GM12873 (cell line): Measurements from ENCODE around the gene MTNR1B.

Experiments
- TF ChIP-seq, protein P1 (sequence below): IDR thresholded peaks from 2 replicates; pipeline ENCODE4 v1.5.1; 2012; ENCODE audit warnings: low read depth, mild to moderate bottlenecking, moderate library complexity, low read length, control low read depth; ENCODE audit not compliant: insufficient read depth; ENCODE audit errors: missing control alignments

MTNR1B gene

DNA sequence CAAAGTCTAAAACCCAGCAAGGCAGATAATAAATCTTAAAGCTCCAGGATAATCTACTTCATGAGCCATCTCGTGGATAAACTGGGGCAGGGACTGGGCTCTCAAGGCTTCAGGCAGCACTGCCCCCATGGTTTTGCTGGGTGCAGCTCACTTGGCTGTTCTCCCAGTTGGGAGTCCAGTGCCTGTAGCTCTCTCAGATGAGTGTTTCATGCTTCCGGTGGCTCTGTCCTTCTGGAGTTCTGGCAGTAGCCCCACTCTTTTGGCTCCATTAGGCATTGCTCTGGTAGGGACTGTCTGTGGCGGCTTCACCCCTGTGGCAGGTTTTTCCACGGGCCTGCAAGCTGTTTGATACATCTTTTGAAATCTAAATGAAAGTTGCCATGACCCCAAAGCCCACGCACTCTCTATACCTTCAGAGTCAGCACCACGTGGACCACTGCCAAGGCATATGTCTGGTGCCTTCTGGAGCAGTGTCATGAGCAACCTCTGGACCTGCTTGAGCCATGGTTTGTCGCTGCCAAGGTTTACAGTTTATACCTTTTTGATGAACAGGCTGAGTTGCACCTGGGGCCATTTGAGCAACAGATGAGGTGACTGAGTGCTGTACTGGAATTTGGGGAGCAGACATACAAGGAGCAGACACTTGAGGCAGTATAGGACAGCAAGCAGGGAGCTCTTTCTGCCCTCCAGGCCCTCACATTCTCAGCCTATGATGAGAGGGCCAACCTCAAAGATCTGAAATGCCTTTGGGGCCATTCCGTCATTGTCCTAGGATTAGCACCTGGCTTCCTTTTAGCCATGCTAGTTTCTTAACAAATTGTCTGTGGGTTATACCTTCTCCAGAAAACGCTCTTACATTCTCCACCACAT, 48.6 kb downstream of the MTNR1B start:
- TF ChIP-seq, protein P1, sequence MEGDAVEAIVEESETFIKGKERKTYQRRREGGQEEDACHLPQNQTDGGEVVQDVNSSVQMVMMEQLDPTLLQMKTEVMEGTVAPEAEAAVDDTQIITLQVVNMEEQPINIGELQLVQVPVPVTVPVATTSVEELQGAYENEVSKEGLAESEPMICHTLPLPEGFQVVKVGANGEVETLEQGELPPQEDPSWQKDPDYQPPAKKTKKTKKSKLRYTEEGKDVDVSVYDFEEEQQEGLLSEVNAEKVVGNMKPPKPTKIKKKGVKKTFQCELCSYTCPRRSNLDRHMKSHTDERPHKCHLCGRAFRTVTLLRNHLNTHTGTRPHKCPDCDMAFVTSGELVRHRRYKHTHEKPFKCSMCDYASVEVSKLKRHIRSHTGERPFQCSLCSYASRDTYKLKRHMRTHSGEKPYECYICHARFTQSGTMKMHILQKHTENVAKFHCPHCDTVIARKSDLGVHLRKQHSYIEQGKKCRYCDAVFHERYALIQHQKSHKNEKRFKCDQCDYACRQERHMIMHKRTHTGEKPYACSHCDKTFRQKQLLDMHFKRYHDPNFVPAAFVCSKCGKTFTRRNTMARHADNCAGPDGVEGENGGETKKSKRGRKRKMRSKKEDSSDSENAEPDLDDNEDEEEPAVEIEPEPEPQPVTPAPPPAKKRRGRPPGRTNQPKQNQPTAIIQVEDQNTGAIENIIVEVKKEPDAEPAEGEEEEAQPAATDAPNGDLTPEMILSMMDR = no peak

DNA sequence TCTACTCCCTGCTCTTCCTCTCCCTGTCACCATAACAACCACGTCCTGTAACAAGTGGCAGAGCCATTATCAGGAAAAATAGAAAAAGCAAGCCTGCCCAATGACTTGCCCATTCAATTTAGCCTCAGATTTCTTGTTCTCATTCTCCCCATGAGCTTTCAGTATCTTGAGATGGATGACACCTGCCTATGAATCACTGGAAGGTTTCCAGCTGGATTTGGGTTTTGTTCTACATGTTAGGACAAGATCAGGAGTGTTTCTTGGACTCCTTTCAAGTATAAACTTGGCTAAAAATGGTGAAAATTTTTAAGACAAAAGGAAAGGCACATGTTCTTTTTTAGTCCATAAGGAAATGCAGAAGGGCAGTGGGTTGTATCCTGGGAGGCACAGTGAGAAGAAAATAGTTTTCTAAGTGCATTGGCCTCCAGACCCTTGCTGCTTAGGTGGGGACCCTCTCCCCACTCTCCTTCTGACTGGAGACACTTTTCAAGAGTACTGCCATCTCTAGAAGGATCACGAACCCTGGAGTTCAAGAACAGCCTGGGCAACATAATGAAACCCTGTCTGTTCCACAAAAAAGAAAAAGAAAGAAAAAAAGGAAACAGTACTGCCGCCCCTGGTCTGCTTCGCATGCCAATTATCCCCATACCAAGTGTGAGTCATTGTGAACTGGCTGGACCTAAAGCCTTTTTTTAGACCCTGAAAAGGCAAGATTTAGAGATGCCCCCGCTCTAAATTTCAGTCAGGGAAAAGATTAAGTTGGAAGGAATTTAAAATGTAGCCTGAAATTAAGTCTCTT, 51.0 kb downstream of the MTNR1B start:
- TF ChIP-seq, protein P1 = no peak

DNA sequence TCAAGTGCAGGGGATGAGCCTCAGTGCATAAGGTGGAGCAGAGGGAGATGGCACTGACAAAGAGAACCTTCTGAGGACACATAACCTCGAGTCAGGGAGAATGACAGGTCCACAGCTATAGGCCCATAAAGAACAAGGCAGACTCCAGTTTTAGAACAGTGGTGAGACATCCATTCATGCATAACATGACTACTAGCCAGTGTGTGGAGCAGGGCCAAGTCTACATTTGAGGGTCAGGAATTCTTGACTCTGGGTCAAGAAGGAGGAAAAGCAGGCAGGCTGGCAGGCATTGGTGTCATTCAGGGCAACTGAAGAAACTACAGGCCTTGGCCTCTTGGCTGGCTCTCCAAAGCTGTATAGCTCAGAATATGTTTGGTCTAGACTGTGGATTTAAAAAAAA, 54.9 kb downstream of the MTNR1B start:
- TF ChIP-seq, protein P1 = no peak

DNA sequence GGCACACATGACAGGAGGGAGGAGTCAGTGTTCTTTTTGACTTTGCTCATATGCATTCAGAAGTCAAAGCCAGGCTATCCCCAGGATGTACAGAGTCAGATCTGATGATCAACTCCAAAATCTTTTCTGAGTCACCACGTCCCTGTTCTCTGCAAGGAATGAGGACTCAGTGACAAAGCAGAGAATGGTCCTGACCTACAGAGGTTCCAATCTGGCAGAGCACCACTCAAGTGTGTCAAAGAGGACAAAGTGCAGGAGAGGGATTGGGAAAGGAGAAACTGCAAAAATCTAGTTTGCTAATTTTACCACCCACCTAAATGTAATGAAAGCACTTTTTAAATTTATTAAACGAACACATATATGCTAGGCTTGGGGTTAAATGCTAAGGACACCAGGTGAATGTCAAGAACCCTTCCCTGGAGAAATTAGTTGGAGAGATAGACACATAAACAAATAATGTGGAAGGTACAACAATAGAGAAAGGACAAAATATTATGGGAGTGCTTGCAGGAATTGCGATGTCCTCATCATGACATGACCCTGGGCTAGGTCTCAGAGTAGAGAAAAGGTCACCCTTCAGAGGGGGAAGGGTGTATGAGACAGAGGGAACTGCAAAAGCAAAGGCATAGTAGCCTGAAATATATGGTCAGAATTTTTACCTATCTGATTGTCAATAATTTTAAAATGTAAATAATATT, 56.3 kb downstream of the MTNR1B start:
- TF ChIP-seq, protein P1 = no peak

DNA sequence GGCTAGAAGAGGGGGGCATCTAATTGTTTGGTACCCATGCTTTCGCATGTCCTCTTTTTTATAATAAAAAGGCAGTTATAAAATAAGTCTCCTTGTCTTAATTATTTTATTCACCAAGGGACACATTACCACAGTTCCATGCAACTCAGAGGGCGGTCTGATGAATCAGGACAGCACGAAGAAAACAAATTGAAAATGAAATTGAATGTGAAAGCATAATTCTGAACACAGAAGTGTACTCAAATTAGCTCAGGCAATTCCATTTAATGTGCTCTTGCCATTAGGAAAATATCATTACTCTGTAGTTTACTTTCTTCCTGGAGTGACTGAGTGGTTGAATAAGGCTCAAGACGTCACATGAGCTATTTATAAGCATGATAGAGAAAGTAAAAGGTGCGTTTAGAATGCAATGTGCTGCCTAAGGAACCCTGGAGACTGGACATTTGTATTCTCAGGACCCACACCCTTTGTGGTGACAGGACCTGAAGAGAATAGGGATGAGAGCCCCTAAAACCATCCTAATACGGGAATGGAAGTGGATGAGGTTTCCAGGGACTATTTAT, 59.6 kb downstream of the MTNR1B start:
- TF ChIP-seq, protein P1 = no peak

DNA sequence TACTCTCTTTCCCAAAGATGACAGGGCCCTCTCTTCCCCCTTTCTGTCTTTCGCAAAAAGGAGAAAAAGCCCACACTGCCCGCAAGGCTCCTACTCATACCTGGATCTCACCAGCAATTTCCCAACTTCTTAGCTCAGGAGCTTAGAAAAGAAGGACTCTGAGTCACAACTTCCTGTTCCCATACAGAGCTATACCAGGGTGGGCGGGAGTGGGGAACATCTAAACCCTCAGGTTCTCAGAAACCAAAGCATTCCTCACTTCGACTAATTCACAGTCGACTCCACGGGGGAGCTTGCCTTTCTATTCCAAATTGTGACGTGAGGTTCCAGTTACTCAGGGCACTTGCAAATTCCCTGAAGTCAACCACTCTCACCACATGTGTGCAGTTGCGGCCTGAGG, 61.9 kb downstream of the MTNR1B start:
- TF ChIP-seq, protein P1 = no peak
